C4-2B (cell line): ENCODE results near the gene SORL1.

ENCODE experiments used
- ZFX ChIP-seq: fragments of 450-650 bp; IDR thresholded peaks from 2 replicates; pipeline ENCODE4 v1.6.1; 2017
- TF ChIP-seq, protein P1 (sequence below): fragments of 450-650 bp; conservative IDR thresholded peaks from 2 replicates; pipeline ENCODE4 v1.5.1; 2017; ENCODE audit warnings: mild to moderate bottlenecking

- TF ChIP-seq, protein P1, sequence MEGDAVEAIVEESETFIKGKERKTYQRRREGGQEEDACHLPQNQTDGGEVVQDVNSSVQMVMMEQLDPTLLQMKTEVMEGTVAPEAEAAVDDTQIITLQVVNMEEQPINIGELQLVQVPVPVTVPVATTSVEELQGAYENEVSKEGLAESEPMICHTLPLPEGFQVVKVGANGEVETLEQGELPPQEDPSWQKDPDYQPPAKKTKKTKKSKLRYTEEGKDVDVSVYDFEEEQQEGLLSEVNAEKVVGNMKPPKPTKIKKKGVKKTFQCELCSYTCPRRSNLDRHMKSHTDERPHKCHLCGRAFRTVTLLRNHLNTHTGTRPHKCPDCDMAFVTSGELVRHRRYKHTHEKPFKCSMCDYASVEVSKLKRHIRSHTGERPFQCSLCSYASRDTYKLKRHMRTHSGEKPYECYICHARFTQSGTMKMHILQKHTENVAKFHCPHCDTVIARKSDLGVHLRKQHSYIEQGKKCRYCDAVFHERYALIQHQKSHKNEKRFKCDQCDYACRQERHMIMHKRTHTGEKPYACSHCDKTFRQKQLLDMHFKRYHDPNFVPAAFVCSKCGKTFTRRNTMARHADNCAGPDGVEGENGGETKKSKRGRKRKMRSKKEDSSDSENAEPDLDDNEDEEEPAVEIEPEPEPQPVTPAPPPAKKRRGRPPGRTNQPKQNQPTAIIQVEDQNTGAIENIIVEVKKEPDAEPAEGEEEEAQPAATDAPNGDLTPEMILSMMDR, result no peak
- TF ChIP-seq ZFX, result no peak
These were observed 202.2 kb downstream of the SORL1 start for GRCh38 chr11:121654259-121654842.
